ENCODE results near the gene TNFSF11. TPM values are rescaled to one million over a fixed set of nuclear protein-coding genes. Genes with fewer than 3 reads are reported as not detected.

Gene TNFSF11
- total and polyA plus RNA-seq, 2 of the 4 experiments (the other 2 are of a cell fraction) = not detected

- CTCF ChIA-PET = no interaction called here
- no peak overlapping the region for H2AFZ ChIP-seq (replicated peaks; ENCODE audit: low read length, poor library complexity)
- BruUV-seq (replicated peaks) = no TSS peak
These were observed 28.1 kb upstream of the TNFSF11 start for GRCh38 chr13:42545842-42546241.

More at GRCh38 chr13:42545842-42546241, 28.1 kb upstream of the TNFSF11 start:
- ATAC-seq (ENCODE audit: low read depth) (no peak), DNase-seq (no peak)
- Histone ChIP-seq H4K8ac (ENCODE audit: low read depth in 2 of 2, low read length in 2 of 2) (no peak overlapping the region), H3K27ac (ENCODE audit: insufficient read depth, low read length) (no peak overlapping the region), H4K91ac (ENCODE audit: insufficient read depth, low read depth, low read length) (no peak overlapping the region), H3K23ac (ENCODE audit: low read depth, low read length) (no peak overlapping the region), H3K4me3 (ENCODE audit: insufficient read depth, low read depth, low read length) (no peak overlapping the region), H3K14ac (replicated peaks; ENCODE audit: low read depth, low read length) (no peak overlapping the region), H3K36me3 (ENCODE audit: control insufficient read depth, insufficient read depth, low read length) (no peaks in the 10 kb centered on the region), H2BK5ac (ENCODE audit: low read depth, low read length, poor library complexity, severe bottlenecking) (no peak overlapping the region), H3K4me2 (ENCODE audit: low read depth, low read length) (no peak overlapping the region), H3K18ac (ENCODE audit: low read depth, low read length) (no peak overlapping the region), H2AK5ac (ENCODE audit: low read depth, low read length) (no peak overlapping the region), H3K79me1 (ENCODE audit: low read depth in 1 of 2, low read length in 2 of 2) (no peaks in the 10 kb centered on the region), H3K4ac (ENCODE audit: low read depth, low read length) (no peak overlapping the region), H4K5ac (ENCODE audit: low read depth, low read length) (no peak overlapping the region), H2BK20ac (ENCODE audit: low read depth, low read length) (no peak overlapping the region), H2BK15ac (ENCODE audit: low read depth, low read length) (no peak overlapping the region), H2BK120ac (ENCODE audit: low read depth, low read length) (no peak overlapping the region), H3K9me3 (ENCODE audit: control insufficient read depth, insufficient read depth, low read length) (no peaks in the 10 kb centered on the region), H4K20me1 (ENCODE audit: insufficient read depth, low read length) (no peaks in the 10 kb centered on the region), H3K4me1 (ENCODE audit: control insufficient read depth, insufficient read depth, low read length) (no peaks in the 10 kb centered on the region), H3K56ac (ENCODE audit: extremely low read depth, insufficient read depth, low read length) (no peak overlapping the region), H3K27me3 (ENCODE audit: control insufficient read depth, insufficient read depth, low read length) (peaks cover 23% of the 10 kb centered on the region), H3K9me1 (ENCODE audit: insufficient read depth, low read length) (no peaks in the 10 kb centered on the region), H3K9ac (ENCODE audit: low read depth, low read length) (no peak overlapping the region), H2AK9ac (replicated peaks; ENCODE audit: low read depth, low read length, poor library complexity) (no peak overlapping the region)
- POLR2A ChIA-PET (ENCODE audit: unreplicated experiment) = no interaction called here
- in situ Hi-C loops (cut with MboI; ENCODE audit: low sequenced_read_pairs) (no loop called here), dilution Hi-C loops (cut with HindIII; ENCODE audit: low sequenced_read_pairs, unreplicated experiment) (no loop called here), intact Hi-C loops (cut with micrococcal nuclease) (no loop called here)
- no peak for TF ChIP-seq MAZ (IDR thresholded peaks at IDR 0.05; ENCODE audit: borderline replicate concordance, low read depth, low read length)
- no peak for TF ChIP-seq MXI1 (IDR thresholded peaks at IDR 0.05; ENCODE audit: borderline replicate concordance, low read depth, low read length)
- no peak for TF ChIP-seq CHD1 (IDR thresholded peaks at IDR 0.05; ENCODE audit: low read depth, low read length)
- no peak for TF ChIP-seq FOS (IDR thresholded peaks at IDR 0.05; ENCODE audit: low read depth, low read length)
- no peak for TF ChIP-seq CEBPB (IDR thresholded peaks at IDR 0.05; ENCODE audit: low read depth, low read length)
- TF ChIP-seq RCOR1 (IDR thresholded peaks at IDR 0.05; ENCODE audit: insufficient replicate concordance, low read length) = no peak
- no peak for TF ChIP-seq SMC3 (IDR thresholded peaks at IDR 0.05; ENCODE audit: low read depth, low read length)
- TF ChIP-seq NFE2L2 (IDR thresholded peaks at IDR 0.05; ENCODE audit: low read depth, low read length) = no peak
- no peak for TF ChIP-seq MAFK (IDR thresholded peaks at IDR 0.05; ENCODE audit: low read depth, low read length)
- TF ChIP-seq CTCF (conservative IDR thresholded peaks at IDR 0.05; ENCODE audit: low read depth, low read length) = no peak
- TF ChIP-seq BHLHE40 (IDR thresholded peaks at IDR 0.05; ENCODE audit: low read depth, low read length) = no peak
- no peak for TF ChIP-seq ELK1 (IDR thresholded peaks at IDR 0.05; ENCODE audit: borderline replicate concordance, low read depth, low read length)
- TF ChIP-seq RAD21 (IDR thresholded peaks at IDR 0.05; ENCODE audit: low read length) = no peak
- TF ChIP-seq RFX5 (IDR thresholded peaks at IDR 0.05; ENCODE audit: low read depth, low read length) = no peak
- TF ChIP-seq USF2 (IDR thresholded peaks at IDR 0.05; ENCODE audit: low read depth, low read length) = no peak
- 86% methylated on average over 2 of the region's 3 CpGs; no CpG with 5 or more reads in 1 of the 2 experiments for WGBS, 2 experiments (ENCODE audit: extremely low coverage in 2 of 2, insufficient read length in 1 of 2)

Data from IMR-90 (cell line).